Gastrocnemius medialis (tissue), 4 donors: ENCODE data around the gene AKTIP.
"Not testable (repeated sequence)": the region's sequence is repeated elsewhere in the genome, so short reads cannot be mapped to it uniquely, and the experiment has no call there.

Source experiments
- CTCF ChIP-seq, 5 experiments: fragments of 450-650 bp in 3 of 5; fragments of 200-600 bp in 2 of 5; sonication (generic) in 2 of 5; IDR thresholded peaks in 4 of 5; conservative IDR thresholded peaks in 1 of 5; 1 replicate in 4 of 5; 2 replicates in 1 of 5; pipeline ENCODE4 v1.5.1; 2016 to 2019; ENCODE audit warnings: antibody characterized with exemption in 5 of 5, mild to moderate bottlenecking in 3 of 5, moderate library complexity in 3 of 5
- POLR2A ChIP-seq, 2 donors: fragments of 450-650 bp; IDR thresholded peaks; one replicate each; pipeline ENCODE4 v1.6.1; 2017; ENCODE audit warnings: antibody characterized with exemption in 2 of 2, mild to moderate bottlenecking in 2 of 2, moderate library complexity in 2 of 2

DNA sequence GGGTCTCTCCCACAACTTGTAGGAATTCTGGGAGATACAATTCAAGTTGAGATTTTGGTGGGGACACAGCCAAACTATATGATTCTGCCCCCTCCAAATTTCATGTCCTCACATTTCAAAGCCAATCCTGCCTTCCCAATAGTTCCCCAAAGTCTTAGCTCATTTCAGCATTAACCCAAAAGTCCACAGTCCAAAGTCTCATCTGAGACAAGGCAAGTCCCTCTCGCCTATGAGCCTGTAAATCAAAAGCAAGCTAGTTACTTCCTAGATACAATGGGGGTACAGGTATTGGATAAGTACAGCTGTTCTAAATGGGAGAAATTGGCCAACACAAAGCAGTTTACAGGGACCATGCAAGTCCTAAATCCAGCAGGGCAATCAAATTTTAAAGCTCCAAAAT, 9.8 kb upstream of the AKTIP start:
- TF ChIP-seq CTCF (IDR thresholded peaks at IDR 0.05 in 4 of 5, conservative IDR thresholded peaks at IDR 0.05 in 1 of 5); POLR2A (IDR thresholded peaks at IDR 0.05): not testable (repeated sequence)
